HEK293 (cell line): Measurements from ENCODE around the gene SORT1.

Experiments
- BCL11A ChIP-seq: fragments of 450-650 bp; formaldehyde crosslinking; IDR thresholded peaks from 2 replicates; pipeline ENCODE4 v1.5.1; 2016; ENCODE audit warnings: low read depth, missing biosample characterization, missing genetic modification characterization
- CTCF ChIP-seq: fragments of 450-650 bp; formaldehyde crosslinking; IDR thresholded peaks from 2 replicates; pipeline ENCODE4 v1.5.1; 2016; ENCODE audit warnings: missing biosample characterization, missing genetic modification characterization
- PATZ1 ChIP-seq: fragments of 450-650 bp; formaldehyde crosslinking; IDR thresholded peaks from 2 replicates; pipeline ENCODE4 v1.5.1; 2016; ENCODE audit warnings: missing biosample characterization, missing genetic modification characterization
- PRDM6 ChIP-seq: fragments of 450-650 bp; formaldehyde crosslinking; IDR thresholded peaks from 2 replicates; pipeline ENCODE4 v1.5.1; 2017; ENCODE audit warnings: missing biosample characterization, missing genetic modification characterization
- ZFP3 ChIP-seq: fragments of 450-650 bp; formaldehyde crosslinking; IDR thresholded peaks from 2 replicates; pipeline ENCODE4 v1.5.1; 2016; ENCODE audit warnings: low read depth, missing biosample characterization, missing genetic modification characterization
- ZNF140 ChIP-seq: fragments of 450-650 bp; formaldehyde crosslinking; IDR thresholded peaks from 2 replicates; pipeline ENCODE4 v1.5.1; 2016; ENCODE audit warnings: missing biosample characterization, missing genetic modification characterization

- TF ChIP-seq CTCF (tag by site-specific recombination) (no peak), PATZ1 (tag by site-specific recombination) (no peak), ZNF140 (tag by site-specific recombination) (no peak), ZFP3 (no peak), PRDM6 (no peak), BCL11A (no peak)
Observed at GRCh38 chr1:109294481-109294880, 103.2 kb downstream of the SORT1 start.
